HG02571 (cell line): Measurements from ENCODE around the gene GSG1.
"Not testable (repeated sequence)": the region's sequence is repeated elsewhere in the genome, so short reads cannot be mapped to it uniquely, and the experiment has no call there.

Experiments
- ATAC-seq: cut with Tn5 transposase; IDR thresholded peaks from one replicate; pipeline ENCODE4 v1.9.1; 2021; ENCODE audit warnings: mild to moderate bottlenecking, moderate library complexity; ENCODE audit not compliant: unreplicated experiment

Gene GSG1

GRCh38 chr12:13093848-13094220 lies 9.6 kb downstream of the GSG1 start:
- no peak for ATAC-seq

- ATAC-seq, result no peak
Measured at GRCh38 chr12:13093191-13093847, 10.1 kb downstream of the GSG1 start.

DNA sequence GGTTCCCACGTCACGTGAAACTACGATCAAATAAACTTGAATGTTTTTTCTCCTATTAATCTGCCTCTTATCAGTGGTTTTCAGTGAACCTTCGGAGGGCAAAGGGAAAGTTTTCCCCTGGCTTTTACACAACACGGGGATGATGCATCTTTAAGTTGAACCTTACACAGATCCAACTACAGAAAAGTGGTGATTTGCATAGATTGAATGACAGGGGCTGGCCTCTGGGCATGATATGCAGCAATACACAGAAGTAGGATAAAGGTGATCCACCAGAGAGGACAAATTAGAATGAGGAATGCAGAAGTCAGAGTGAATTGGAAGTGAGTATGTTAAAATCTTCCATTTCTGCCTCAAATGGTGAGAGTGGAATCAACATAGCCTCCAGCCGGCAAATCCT lies 11.6 kb downstream of the GSG1 start:
- ATAC-seq, result no peak

GRCh38 chr12:13090054-13090453 lies 13.4 kb downstream of the GSG1 start:
- ATAC-seq, result peak; percentile 48

- no peak for ATAC-seq
Measured at GRCh38 chr12:13088496-13088895, 15.0 kb downstream of the GSG1 start.

GRCh38 chr12:13087766-13088165 lies 15.7 kb downstream of the GSG1 start:
- ATAC-seq, result no peak

DNA sequence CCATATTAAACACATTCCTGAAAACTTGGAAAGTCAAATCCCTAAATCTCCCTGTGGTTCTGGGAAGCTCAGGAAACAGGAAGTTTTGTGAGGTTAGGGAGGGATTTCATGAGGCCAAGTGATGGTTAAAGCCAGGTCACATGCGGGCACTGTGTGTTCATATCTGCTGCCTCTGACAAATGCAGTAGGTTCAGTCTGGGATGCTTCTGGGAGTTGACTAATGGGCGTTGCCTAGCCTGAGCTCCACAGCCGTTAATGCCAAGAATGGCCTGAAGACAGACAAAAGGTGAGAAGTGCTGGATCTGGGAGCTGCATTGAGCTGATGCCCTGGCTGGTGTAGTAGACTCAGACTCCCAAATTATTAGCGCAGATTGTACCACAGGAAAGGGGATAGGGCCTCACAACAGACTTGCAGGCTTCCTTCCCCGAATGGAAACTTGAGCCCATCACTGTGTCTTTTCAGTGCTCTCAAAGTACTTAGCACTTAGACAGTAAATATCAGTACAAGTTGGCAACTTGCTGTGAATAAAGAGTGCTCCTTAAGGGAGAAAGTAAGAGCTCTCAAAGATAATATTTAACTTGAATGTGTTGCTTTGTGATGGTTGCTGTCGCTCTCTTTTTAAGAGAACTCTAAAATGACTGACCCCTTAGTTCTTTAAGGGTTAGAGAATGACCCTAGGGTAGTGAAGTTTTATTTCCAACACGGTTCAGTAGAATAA lies 17.3 kb downstream of the GSG1 start:
- ATAC-seq, result no peak

DNA sequence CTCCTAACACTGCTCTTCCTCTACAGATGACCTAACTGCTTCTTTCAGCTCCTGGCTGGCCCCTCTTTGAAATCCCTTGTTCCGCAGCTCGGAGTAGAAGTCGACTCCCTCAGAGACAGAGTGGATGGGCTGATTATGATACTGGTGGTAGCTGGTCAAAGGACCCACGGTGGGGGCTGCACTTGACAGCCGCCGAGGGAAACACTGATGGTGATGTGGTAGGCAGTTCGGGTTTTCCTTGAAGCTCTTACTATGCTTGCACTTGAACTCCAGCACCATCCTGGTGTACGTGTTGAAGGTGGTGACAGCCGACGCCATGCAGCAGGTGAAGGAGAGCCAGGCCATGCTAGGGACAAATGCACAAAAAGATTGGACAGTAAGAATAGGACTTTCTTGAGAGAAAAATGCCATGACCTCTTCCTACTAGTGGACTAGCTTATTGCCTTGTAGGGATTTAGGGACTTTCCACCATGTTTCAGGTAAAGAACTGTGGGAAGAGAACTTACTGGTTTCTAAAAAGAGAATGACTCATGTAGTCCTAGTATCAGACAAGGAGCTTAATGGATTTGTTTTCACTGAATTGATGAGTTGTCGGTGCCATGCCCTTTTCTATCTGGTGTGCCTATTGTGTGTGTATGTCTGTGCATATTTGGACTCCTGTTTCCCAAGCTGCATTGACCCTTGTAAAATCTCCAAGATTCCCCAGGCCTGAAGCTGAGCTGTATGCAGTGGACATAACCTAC lies 18.4 kb downstream of the GSG1 start:
- ATAC-seq, result no peak

GRCh38 chr12:13083638-13084037 lies 19.8 kb downstream of the GSG1 start:
- ATAC-seq, result not testable (repeated sequence)

GRCh38 chr12:13082861-13083260 lies 20.6 kb downstream of the GSG1 start:
- no peak for ATAC-seq

- ATAC-seq, result no peak
Measured at GRCh38 chr12:13080266-13080665, 23.2 kb downstream of the GSG1 start.

GRCh38 chr12:13079440-13079906 lies 24.0 kb downstream of the GSG1 start:
- no peak for ATAC-seq

GRCh38 chr12:13075786-13076570 lies 27.5 kb downstream of the GSG1 start:
- no peak for ATAC-seq

DNA sequence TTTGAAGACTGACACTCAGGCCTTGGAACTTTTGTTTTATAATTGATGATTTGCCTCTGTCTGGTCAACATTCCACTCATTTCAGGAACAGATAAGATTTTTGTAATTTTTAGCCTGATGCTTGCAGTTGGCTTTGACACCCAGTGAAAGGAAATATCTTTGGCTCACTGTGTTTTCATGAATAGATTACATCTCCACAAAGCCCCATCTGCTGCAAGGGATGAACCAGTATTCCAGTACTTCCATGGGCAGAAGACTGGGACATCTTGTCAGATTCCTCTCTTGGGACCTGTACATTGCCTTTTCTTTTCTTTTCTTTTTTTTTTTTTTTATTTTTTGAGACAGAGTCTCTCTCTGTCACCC lies 28.4 kb downstream of the GSG1 start:
- no peak for ATAC-seq

DNA sequence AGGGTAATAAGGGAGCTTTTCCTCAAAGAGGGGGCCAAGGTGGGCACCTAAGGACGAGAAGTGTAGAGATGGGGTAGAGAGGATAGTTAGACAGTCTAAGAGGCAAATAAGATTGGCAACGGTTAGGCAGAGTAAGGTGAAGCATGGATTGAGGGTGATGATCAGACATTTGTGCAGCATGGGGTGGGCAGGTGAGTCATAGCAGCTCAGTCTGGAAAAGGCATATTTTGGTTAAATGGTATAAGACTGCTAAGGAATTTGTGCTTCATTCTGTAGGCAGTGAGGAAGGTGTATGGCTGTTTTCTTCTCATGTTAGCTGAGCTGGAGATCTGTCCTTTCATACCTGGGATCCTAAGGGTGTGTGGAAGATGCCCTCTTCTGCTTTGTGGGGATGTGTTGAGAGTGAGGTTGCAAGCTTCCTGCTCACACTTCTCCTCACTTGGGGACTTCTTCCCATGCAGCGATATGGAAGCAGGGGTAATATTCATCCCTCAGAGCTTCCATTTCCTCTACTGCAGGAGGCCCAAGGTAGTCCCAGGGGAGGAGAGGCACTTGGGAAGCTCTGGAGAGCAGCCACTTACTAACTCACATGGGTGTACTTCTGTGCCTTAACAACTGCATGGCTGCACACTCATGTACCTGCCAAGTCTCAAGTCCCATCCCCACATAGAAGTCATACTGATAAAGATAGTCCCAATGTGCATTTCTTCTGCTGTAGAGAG lies 28.9 kb downstream of the GSG1 start:
- no peak for ATAC-seq

DNA sequence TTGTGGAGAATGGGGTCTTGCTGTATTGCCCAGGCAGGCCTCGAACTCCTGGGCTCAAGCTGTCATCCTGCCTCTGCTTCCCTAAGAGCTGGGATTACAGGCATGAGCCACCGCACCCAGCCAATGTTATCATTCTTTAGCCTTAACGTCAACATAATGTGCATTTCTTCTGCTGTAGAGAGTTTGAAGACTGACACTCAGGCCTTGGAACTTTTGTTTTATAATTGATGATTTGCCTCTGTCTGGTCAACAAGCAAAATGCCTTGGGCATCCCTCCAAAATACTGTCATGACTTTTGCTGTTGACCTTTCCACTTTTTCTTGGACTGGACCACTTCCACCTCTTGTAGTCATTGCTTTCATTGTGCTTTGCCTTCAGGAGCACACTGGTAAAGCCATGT lies 30.3 kb downstream of the GSG1 start:
- ATAC-seq, result no peak

DNA sequence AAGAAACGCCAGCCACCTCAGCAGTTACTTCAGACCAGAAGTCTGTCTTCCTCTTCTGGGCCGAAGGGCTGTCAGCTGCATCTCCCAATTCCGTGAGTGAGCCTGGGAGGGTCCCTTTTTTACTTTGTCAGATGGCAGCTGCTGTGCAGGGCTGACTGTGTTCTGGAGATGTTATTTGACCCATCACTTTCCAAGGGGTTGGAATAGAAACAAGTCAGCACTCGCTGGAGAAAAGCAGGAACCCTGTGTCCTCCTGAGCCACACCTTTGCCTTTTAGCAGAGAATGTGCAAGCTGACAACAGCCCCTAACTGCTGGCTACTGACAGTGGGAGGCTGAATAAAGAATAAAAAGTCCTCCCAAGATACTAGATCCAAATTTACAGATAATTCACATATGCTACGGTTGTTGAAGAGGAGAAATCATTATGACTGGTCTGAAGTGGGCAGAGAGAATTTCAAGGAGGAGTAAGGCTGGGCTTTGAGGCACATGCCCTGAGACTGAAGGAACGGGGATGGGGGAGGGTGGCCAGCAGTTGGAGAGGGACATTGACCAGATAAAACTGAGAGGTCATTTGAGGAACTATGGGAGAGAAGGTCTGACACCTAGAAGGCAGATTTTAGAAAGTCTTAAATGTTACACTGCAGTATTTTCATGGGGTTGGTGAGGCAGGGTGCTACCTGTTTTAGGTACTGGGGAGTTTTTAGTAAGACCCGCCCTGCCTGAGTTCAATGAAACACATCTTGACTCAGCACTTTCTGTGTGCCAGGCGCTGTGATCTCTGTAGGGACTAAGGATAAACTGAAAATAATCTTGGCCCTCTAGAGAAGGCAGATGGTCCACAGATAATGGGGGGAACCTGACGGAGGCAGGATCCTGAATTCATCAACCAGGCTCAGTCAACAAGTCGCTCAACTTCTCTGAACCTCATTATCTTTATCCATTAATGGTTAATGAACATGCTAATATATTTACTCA lies 31.9 kb downstream of the GSG1 start:
- no peak for ATAC-seq

DNA sequence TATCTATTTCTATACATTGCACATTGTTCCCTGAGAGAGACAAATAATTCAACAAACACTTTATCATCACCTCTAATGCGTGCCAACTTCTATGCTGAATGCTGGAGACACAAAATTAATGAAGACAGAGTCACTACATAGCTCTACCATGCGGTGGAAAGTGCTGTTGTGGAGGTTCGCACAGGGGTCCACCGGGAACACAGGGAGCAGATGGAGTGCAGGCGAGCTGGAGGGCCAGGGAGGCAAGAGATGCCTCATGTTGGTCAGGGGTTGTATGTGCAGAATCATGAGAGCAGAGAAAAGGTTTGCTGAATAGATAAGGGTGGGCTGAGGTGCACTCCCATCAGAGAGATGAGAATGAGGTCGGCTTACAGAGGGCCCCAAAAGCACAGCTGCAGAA lies 34.1 kb downstream of the GSG1 start:
- ATAC-seq, result no peak

DNA sequence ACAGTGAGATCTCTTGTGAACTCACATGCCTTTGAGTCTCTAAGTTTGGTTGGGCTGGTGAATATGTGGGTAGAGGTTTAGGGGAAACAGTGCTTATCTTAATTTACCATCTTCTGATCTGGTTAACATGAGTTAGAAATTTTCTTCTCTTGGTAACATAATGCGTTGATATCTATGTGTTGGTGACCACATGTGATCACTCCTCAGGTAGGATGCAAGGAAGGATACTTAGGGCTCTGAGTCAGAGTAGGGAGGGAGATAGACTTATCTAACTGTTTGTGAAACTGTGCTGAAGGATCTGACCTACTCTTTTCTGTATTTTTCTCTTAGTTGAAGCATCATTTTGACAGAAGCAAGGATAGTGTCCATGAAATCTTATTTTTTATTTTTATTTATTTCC lies 36.1 kb downstream of the GSG1 start:
- no peak for ATAC-seq
